AG04449 (cell line): ENCODE measurements around the gene HLA-DOB.

ENCODE experiments used
- CTCF ChIA-PET: fragments of 350-600 bp; formaldehyde crosslinking; extraction: SDS; loops from one replicate; lab custom pipeline; 2021; ENCODE audit warnings: antibody characterized with exemption; lab: Yijun Ruan, JAX
- POLR2A ChIA-PET: fragments of 400-600, 350-600 bp; formaldehyde crosslinking; extraction: SDS; loops from one replicate; lab custom pipeline; 2020; ENCODE audit warnings: antibody characterized with exemption, inconsistent platforms; lab: Yijun Ruan, JAX
- DNase-seq: peaks from one replicate; pipeline ENCODE4 v3.0.0-alpha.2; 2010; ENCODE audit warnings: low read depth, low spot score
- H3K4me3 ChIP-seq: 2 replicates; pipeline ENCODE4 v1.5.1; 2011; ENCODE audit warnings: low read depth, mild to moderate bottlenecking, control low read depth, low read length
- TF ChIP-seq, protein P1 (sequence below): IDR thresholded peaks from one replicate; pipeline ENCODE4 v1.5.1; 2011; ENCODE audit warnings: mild to moderate bottlenecking, moderate library complexity, low read length, control low read depth, inconsistent platforms; ENCODE audit not compliant: insufficient read depth; ENCODE audit errors: missing control alignments

HLA-DOB gene

DNA sequence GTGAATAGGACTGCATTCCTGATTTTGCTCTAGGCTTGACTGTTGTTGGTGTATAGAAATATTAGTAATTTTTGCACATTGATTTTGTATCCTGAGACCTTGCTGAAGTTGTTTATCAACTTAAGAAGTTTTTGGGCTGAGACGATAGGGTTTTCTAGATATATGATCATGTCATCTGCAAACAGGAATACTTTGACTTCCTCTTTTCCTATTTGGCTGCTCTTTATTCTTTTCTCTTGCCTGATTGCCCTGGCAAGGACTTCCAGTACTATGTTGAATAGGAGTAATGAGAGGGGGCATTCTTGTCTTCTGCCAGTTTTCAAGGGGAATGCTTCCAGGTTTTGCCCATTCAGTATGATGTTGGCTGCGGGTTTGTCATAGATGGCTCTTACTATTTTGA, 13.4 kb downstream of the HLA-DOB start:
- DNase-seq = no peak
- H3K4me3 ChIP-seq = no peak overlapping the region
- TF ChIP-seq, protein P1, sequence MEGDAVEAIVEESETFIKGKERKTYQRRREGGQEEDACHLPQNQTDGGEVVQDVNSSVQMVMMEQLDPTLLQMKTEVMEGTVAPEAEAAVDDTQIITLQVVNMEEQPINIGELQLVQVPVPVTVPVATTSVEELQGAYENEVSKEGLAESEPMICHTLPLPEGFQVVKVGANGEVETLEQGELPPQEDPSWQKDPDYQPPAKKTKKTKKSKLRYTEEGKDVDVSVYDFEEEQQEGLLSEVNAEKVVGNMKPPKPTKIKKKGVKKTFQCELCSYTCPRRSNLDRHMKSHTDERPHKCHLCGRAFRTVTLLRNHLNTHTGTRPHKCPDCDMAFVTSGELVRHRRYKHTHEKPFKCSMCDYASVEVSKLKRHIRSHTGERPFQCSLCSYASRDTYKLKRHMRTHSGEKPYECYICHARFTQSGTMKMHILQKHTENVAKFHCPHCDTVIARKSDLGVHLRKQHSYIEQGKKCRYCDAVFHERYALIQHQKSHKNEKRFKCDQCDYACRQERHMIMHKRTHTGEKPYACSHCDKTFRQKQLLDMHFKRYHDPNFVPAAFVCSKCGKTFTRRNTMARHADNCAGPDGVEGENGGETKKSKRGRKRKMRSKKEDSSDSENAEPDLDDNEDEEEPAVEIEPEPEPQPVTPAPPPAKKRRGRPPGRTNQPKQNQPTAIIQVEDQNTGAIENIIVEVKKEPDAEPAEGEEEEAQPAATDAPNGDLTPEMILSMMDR = no peak
- ChIA-PET POLR2A (no interaction called here), CTCF (interaction anchor here (1.2 to 1.3 kb wide), 2 partner anchors 10 to 389 kb away, joined by 3 to 4 read pairs; no protein-coding TSS in a partner anchor)

DNA sequence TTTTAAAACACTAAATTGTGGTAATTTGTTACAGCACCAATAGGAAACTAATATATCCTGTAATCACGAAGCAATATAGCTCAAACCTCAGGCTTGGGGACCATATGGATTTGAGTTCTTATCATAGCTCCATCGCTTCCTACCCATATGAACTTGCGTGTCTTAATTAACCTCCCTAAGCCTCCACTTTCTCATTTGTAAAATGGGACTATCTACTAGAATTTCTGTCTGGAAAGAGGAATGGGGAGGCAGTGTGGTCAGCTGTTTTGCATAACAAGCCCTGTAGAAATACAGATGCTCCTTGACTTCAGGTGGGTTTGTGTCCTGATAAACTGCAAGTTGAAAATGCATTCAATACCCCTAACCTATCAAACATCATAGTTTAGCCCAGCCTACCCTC, 17.1 kb downstream of the HLA-DOB start:
- TF ChIP-seq, protein P1 = no peak
- DNase-seq = no peak
- ChIA-PET CTCF (interaction anchor here (0.6 to 6.1 kb wide), 10 partner anchors 11 to 554 kb away, joined by 3 to 69 read pairs (median 4); partner anchors contain the start of gene TAP2), POLR2A (no interaction called here)
- no peak overlapping the region for H3K4me3 ChIP-seq

DNA sequence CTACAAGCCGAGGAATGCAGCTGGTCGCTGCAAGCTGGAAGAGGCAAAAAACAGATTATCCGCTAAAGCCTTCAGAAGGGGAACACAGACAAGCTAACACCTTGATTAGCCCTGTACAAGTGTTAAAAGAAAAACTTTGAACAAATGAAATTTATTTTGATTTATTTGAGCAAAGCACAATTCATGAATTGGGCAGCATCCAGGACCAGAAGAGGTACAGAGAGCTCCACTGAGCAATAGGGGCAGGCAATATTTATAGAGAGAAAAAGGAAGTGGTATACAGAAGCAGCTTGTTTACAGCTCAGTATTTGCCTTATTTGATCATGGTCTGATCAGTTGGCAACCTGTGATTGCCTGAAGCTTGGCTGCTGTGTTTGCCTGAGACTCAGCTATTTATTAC, 17.6 kb downstream of the HLA-DOB start:
- DNase-seq = no peak
- ChIA-PET CTCF (interaction anchor here (0.6 to 6.1 kb wide), 10 partner anchors 10 to 554 kb away, joined by 3 to 69 read pairs (median 4); partner anchors contain the start of gene TAP2), POLR2A (no interaction called here)
- no peak overlapping the region for H3K4me3 ChIP-seq
- TF ChIP-seq, protein P1 = no peak

DNA sequence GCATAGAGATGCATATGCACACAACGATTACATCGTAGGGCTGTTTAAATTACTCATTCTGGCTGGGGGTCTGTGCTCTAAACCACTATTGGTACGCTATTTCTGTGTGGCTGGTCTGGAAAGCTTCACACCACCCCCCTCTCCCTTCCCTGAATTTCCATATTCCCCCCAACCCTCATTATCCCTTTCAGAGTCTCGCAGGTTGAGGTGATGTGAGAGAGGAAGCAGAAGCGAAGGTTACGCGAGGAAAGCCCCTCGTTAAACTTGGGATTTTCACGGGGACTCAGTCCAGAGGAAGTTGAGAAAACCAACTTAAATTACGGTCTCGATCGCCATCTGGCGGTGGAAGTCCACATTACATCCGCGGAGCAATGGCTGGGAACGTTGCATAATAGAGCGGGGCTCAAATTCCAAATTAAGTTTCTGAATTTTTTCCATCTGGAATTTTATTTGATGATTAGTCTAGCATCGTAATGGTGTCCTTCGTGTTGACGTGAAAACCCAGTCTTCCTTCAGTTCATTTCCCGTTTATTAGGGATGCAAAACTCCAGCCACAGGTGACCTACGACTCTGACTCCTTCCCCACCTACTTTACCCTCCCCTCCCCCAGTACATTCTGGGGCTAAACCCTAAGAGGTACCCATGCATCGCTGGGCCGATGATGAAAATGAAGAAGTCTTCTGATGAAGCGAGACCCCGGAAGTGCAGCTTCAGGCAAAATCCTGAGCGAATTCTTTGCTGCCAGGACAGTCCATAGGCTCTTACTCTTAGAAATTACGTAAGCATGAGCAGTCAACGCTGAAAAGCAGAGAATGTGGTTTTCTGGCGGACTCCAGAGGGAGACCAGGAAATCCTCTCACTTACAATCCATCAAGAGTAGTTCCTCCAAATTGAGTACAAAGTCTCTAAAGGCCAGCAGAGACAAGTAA, 19.7 kb downstream of the HLA-DOB start:
- TF ChIP-seq, protein P1 = peak; percentile 69
- no peak for DNase-seq
- ChIA-PET POLR2A (no interaction called here), CTCF (interaction anchor here (0.6 to 6.1 kb wide), 13 partner anchors 10 to 680 kb away, joined by 3 to 69 read pairs (median 5); partner anchors contain the start of gene TAP2)
- H3K4me3 ChIP-seq = peak overlapping the region; percentile 49

DNA sequence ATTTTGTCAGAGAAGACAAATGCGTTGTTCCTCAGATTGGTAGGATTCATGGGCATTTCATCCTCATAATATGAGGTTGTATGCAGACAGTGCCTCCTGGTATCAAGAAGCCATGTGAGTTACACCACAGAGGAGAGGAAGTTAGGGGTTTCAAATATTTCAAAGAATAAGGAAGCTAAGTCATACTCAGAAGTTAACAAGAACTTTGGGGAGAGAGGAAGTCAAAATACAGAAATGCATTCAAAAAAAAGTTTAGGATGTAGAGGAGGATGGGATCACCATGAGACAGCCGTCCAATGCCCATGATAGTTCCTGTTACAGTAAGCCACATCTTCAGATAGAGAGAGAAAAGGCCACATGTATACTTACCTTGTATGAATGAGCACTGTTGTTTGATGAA, 22.3 kb downstream of the HLA-DOB start:
- TF ChIP-seq, protein P1 = no peak
- CTCF ChIA-PET = interaction anchor here (1.0 to 5.9 kb wide), 10 partner anchors 9 to 383 kb away, joined by 3 to 51 read pairs (median 4); partner anchors contain the start of gene TAP2
- POLR2A ChIA-PET = no interaction called here
- no peak for DNase-seq
- no peak overlapping the region for H3K4me3 ChIP-seq

DNA sequence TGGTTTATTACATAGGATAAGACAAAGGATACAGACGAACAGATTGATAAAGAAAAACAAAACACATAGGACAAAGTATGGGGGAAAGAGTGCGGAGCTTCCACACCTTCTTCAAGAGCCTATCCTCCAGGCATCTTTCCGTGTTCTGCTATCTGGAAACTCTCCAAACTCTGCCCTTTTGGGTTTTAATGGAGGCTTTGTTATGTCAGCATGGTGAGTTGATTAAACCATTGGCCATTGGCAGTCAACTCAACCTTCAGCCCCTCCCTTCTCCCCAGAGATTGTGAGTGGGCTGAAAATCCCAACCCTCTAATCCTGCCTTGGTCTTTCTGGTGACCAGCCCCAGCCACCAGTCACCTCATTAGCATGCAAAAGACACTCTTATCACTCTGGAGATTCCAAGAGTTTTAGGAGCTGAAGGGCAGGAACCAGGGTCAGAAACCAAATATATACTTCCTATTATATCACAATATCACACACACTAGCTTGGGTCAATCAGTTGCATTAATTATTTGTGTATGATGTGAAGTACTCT, 23.8 kb downstream of the HLA-DOB start:
- ChIA-PET POLR2A (no interaction called here), CTCF (interaction anchor here (1.1 to 5.9 kb wide), 9 partner anchors 7 to 379 kb away, joined by 3 to 51 read pairs (median 4); partner anchors contain the start of gene TAP2)
- no peak for DNase-seq
- TF ChIP-seq, protein P1 = no peak
- no peak overlapping the region for H3K4me3 ChIP-seq
